ENCODE data around the gene STRADA. TPM values are rescaled to one million over a fixed set of nuclear protein-coding genes. Genes with fewer than 3 reads are reported as not detected.

The STRADA gene
- total RNA-seq, 3 donors from 2014 or later = 29.1 to 34.0 (median 29.6) TPM

DNA sequence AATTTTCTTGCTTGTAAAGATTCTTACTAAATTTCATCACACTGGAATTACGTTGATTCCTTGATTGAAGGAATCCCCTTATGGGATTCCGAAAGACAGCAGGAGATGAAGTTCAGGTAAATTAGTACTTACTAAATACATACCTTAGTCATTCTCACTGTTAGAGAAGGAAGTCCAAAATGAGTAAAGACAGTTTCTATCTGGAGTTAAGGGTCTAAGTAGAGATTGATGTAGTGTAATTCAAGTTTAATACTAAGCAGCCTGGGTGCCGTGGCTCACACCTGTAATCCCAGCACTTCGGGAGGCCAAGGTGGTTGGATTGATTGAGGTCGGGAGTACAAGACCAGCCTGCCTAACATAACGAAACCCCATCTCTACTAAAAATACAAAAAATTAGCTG, 41.9 kb upstream of the STRADA start:
- intact Hi-C loops (cut with DNase I, micrococcal nuclease) = no loop called here
- ATAC-seq = no peak
- TF ChIP-seq, protein P1, sequence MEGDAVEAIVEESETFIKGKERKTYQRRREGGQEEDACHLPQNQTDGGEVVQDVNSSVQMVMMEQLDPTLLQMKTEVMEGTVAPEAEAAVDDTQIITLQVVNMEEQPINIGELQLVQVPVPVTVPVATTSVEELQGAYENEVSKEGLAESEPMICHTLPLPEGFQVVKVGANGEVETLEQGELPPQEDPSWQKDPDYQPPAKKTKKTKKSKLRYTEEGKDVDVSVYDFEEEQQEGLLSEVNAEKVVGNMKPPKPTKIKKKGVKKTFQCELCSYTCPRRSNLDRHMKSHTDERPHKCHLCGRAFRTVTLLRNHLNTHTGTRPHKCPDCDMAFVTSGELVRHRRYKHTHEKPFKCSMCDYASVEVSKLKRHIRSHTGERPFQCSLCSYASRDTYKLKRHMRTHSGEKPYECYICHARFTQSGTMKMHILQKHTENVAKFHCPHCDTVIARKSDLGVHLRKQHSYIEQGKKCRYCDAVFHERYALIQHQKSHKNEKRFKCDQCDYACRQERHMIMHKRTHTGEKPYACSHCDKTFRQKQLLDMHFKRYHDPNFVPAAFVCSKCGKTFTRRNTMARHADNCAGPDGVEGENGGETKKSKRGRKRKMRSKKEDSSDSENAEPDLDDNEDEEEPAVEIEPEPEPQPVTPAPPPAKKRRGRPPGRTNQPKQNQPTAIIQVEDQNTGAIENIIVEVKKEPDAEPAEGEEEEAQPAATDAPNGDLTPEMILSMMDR (IDR thresholded peaks at IDR 0.05) = no peak
- Histone ChIP-seq H3K36me3 (ENCODE audit: low read depth) (no peaks in the 10 kb centered on the region), H3K9me3 (no peaks in the 10 kb centered on the region), H3K4me3 (no peak overlapping the region), H3K4me1 (ENCODE audit: low read depth) (no peaks in the 10 kb centered on the region)
- DNase-seq = no peak

DNA sequence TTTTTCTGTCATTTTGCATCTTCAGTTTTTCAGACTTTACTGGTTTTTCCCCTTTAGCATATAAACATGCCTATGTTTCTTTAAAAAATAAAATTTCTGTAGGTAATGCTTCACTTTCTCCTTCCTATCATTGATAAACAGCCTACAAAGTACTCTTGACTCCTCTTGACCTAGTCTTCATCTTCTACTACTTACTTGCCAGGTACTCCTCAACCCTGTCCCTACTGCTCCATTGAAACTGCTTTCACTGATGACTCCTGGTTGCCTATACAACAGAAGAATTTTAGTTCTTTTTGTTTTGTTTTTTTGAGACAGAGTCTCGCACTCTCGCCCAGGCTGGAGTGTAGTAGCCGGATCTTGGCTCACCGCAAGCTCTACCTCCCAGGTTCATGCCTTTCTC, 39.3 kb upstream of the STRADA start:
- Histone ChIP-seq H3K9me3 (no peaks in the 10 kb centered on the region), H3K4me1 (ENCODE audit: low read depth) (peaks cover 7% of the 10 kb centered on the region), H3K4me3 (no peak overlapping the region), H3K36me3 (ENCODE audit: low read depth) (no peaks in the 10 kb centered on the region)
- TF ChIP-seq, protein P1 (IDR thresholded peaks at IDR 0.05) = no peak
- DNase-seq (no peak), ATAC-seq (no peak)
- intact Hi-C loops (cut with DNase I, micrococcal nuclease) = no loop called here

DNA sequence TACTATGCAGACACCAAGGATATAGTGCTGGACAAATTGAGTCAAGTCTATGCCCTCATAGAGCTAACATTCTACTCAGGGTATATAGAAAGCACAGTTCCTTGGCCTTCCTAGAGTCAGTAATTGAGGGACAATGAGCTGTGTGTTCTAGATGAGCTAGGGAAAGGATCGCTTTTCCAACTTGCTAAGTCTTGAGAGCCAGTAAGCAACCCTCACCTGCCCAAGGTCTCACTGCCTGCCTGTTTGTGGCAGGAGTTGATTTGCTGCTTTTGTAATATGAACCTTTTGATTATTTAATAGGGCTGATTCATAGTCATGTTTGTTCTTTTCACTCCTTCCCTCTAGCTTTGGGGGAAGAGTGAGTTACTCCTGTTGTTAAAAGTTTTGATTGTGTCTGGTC, 38.9 kb upstream of the STRADA start:
- Histone ChIP-seq H3K4me1 (ENCODE audit: low read depth) (peaks cover 12% of the 10 kb centered on the region), H3K4me3 (no peak overlapping the region), H3K36me3 (ENCODE audit: low read depth) (no peaks in the 10 kb centered on the region), H3K9me3 (no peaks in the 10 kb centered on the region)
- intact Hi-C loops (cut with DNase I, micrococcal nuclease) = no loop called here
- TF ChIP-seq, protein P1 (IDR thresholded peaks at IDR 0.05) = no peak
- no peak for ATAC-seq
- DNase-seq = no peak

DNA sequence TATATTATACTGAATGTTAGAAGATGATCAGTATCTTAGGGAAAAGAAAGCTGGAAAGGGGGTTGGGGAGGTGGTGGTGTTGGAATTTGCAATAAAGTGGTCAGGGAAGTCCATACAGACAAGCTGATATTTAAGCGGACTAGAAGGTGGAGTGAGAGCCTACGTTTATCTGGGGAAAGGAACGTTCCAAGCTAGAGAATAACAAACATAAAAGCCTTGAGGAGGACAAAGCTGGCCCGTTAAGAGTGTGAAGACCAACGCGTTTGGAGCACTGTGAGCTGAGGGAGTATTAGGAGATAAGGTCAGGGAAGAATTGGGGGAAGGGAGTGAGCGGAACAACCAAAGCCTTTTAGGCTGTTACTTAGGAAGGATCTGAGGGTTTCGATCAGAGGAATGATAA, 33.8 kb upstream of the STRADA start:
- intact Hi-C loops (cut with DNase I, micrococcal nuclease) = loop anchor here in 1 of 2 donors (10.0 kb wide), 1 partner anchor 49 kb away; the partner anchor contains the start of genes FTSJ3 and PSMC5

DNA sequence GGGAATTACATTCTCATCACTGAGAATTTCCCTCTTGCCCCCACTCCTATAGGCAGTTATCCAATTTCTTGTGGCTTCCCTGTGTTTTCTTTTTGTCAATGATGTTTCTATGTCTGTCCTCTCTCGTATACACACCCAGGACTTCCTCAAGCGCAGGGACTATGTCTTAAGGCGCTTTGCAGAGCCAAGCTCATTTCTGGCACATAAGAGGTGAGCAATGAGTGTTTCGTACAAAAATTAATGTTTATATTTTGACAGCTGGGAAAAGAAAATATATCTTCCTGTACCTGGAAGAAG, 33.3 kb upstream of the STRADA start:
- peaks cover 5% of the 10 kb centered on the region for H3K36me3 ChIP-seq (ENCODE audit: low read depth)
- intact Hi-C loops (cut with DNase I, micrococcal nuclease) = loop anchor here in 1 of 2 donors (10.0 kb wide), 1 partner anchor 50 kb away; the partner anchor contains the start of genes FTSJ3 and PSMC5
- peak in 1 of 3 donors; percentile 17 for DNase-seq
- ATAC-seq = no peak
- H3K4me1 ChIP-seq (ENCODE audit: low read depth) = peaks cover 31% of the 10 kb centered on the region
- no peaks in the 10 kb centered on the region for H3K9me3 ChIP-seq
- peak overlapping the region; percentile 90 for H3K4me3 ChIP-seq
- TF ChIP-seq, protein P1 (IDR thresholded peaks at IDR 0.05) = no peak

More for the DNA sequence above, 33.8 kb upstream of the STRADA start:
- DNase-seq (no peak), ATAC-seq (no peak)
- H3K4me3 ChIP-seq = no peak overlapping the region
- no peaks in the 10 kb centered on the region for H3K9me3 ChIP-seq
- peaks cover 31% of the 10 kb centered on the region for H3K4me1 ChIP-seq (ENCODE audit: low read depth)
- H3K36me3 ChIP-seq (ENCODE audit: low read depth) = peaks cover 5% of the 10 kb centered on the region
- TF ChIP-seq, protein P1 (IDR thresholded peaks at IDR 0.05) = no peak

All from mucosa of descending colon (tissue), 3 donors.